ENCODE data around the gene ZNF524.

GRCh38 chr19:55623561-55623960, 23.5 kb downstream of the ZNF524 start:
- no peak for TF ChIP-seq EP300 (IDR thresholded peaks at IDR 0.05)
- TF ChIP-seq POLR2A (IDR thresholded peaks at IDR 0.05) = no peak
- TF ChIP-seq CTCF (IDR thresholded peaks at IDR 0.05) = no peak
- no peak for TF ChIP-seq POLR2AphosphoS5 (IDR thresholded peaks at IDR 0.05)
